Hematopoietic multipotent progenitor cell treated with erythropoietin and hydrocortisone succinate and interleukin-3 and kit ligand, for 6 days (in vitro differentiated cells): ENCODE measurements around the gene DPCD.

ENCODE experiments used
- DNase-seq: peaks from one replicate; pipeline ENCODE4 v3.0.0-alpha.2; 2015

Gene DPCD

GRCh38 chr10:101567165-101568006, 20.7 kb upstream of the DPCD start:
- DNase-seq, result no peak

GRCh38 chr10:101568054-101568745, 19.9 kb upstream of the DPCD start:
- no peak for DNase-seq

- DNase-seq, result no peak
Measured at GRCh38 chr10:101569323-101569621, 18.8 kb upstream of the DPCD start.

- DNase-seq, result peak; percentile 87
Measured at GRCh38 chr10:101569622-101570427, 18.3 kb upstream of the DPCD start.

- peak; percentile 64 for DNase-seq
Measured at GRCh38 chr10:101570428-101571270, 17.5 kb upstream of the DPCD start.

- no peak for DNase-seq
Measured at GRCh38 chr10:101571271-101571925, 16.7 kb upstream of the DPCD start.

- no peak for DNase-seq
Measured at GRCh38 chr10:101572126-101572525, 16.0 kb upstream of the DPCD start.

GRCh38 chr10:101572785-101573184, 15.3 kb upstream of the DPCD start:
- DNase-seq, result no peak

- DNase-seq, result no peak
Measured at GRCh38 chr10:101573885-101574753, 14.0 kb upstream of the DPCD start.

- no peak for DNase-seq
Measured at GRCh38 chr10:101575091-101575490, 13.0 kb upstream of the DPCD start.

GRCh38 chr10:101575580-101576210, 12.4 kb upstream of the DPCD start:
- peak; percentile 96 for DNase-seq

GRCh38 chr10:101576211-101576863, 11.8 kb upstream of the DPCD start:
- DNase-seq, result peak; percentile 74

- DNase-seq, result no peak
Measured at GRCh38 chr10:101577121-101577871, 10.8 kb upstream of the DPCD start.

GRCh38 chr10:101578192-101578591, 9.9 kb upstream of the DPCD start:
- DNase-seq, result no peak

GRCh38 chr10:101578803-101579515, 9.2 kb upstream of the DPCD start:
- no peak for DNase-seq

- no peak for DNase-seq
Measured at GRCh38 chr10:101579516-101579870, 8.6 kb upstream of the DPCD start.

- no peak for DNase-seq
Measured at GRCh38 chr10:101580486-101581399, 7.4 kb upstream of the DPCD start.

- DNase-seq, result no peak
Measured at GRCh38 chr10:101585841-101586240, 2.3 kb upstream of the DPCD start.
